Measurements from ENCODE around the gene EMCN.
"Not testable (repeated sequence)": the region's sequence is repeated elsewhere in the genome, so short reads cannot be mapped to it uniquely, and the experiment has no call there.

The EMCN gene

GRCh38 chr4:100391086-100391485 is 126.7 kb downstream of the EMCN start:
- in situ Hi-C loops (cut with MboI; ENCODE audit: low sequenced_read_pairs), result no loop called here

GRCh38 chr4:100386270-100386669 is 131.6 kb downstream of the EMCN start:
- in situ Hi-C loops (cut with MboI; ENCODE audit: low sequenced_read_pairs), result no loop called here

- in situ Hi-C loops (cut with MboI; ENCODE audit: low sequenced_read_pairs), result not testable (repeated sequence)
These were observed 137.4 kb downstream of the EMCN start for GRCh38 chr4:100380401-100380800.

- in situ Hi-C loops (cut with MboI; ENCODE audit: low sequenced_read_pairs), result no loop called here
These were observed 138.2 kb downstream of the EMCN start for GRCh38 chr4:100379583-100380105.

GRCh38 chr4:100372432-100372831 is 145.4 kb downstream of the EMCN start:
- in situ Hi-C loops (cut with MboI; ENCODE audit: low sequenced_read_pairs), result no loop called here

- in situ Hi-C loops (cut with MboI; ENCODE audit: low sequenced_read_pairs), result no loop called here
These were observed 148.0 kb downstream of the EMCN start for GRCh38 chr4:100369871-100370270.

- in situ Hi-C loops (cut with MboI; ENCODE audit: low sequenced_read_pairs), result no loop called here
These were observed 150.4 kb downstream of the EMCN start for GRCh38 chr4:100367451-100367850.

GRCh38 chr4:100366213-100366612 is 151.6 kb downstream of the EMCN start:
- in situ Hi-C loops (cut with MboI; ENCODE audit: low sequenced_read_pairs), result no loop called here

GRCh38 chr4:100362366-100362765 is 155.5 kb downstream of the EMCN start:
- in situ Hi-C loops (cut with MboI; ENCODE audit: low sequenced_read_pairs), result no loop called here

- in situ Hi-C loops (cut with MboI; ENCODE audit: low sequenced_read_pairs), result no loop called here
These were observed 156.5 kb downstream of the EMCN start for GRCh38 chr4:100361336-100361735.

GRCh38 chr4:100360211-100360610 is 157.6 kb downstream of the EMCN start:
- in situ Hi-C loops (cut with MboI; ENCODE audit: low sequenced_read_pairs), result no loop called here

GRCh38 chr4:100359441-100359840 is 158.4 kb downstream of the EMCN start:
- in situ Hi-C loops (cut with MboI; ENCODE audit: low sequenced_read_pairs), result no loop called here

- in situ Hi-C loops (cut with MboI; ENCODE audit: low sequenced_read_pairs), result no loop called here
These were observed 160.3 kb downstream of the EMCN start for GRCh38 chr4:100357542-100357941.

GRCh38 chr4:100356172-100356571 is 161.7 kb downstream of the EMCN start:
- in situ Hi-C loops (cut with MboI; ENCODE audit: low sequenced_read_pairs), result no loop called here

GRCh38 chr4:100352352-100352751 is 165.5 kb downstream of the EMCN start:
- in situ Hi-C loops (cut with MboI; ENCODE audit: low sequenced_read_pairs), result not testable (repeated sequence)

GRCh38 chr4:100348473-100348872 is 169.3 kb downstream of the EMCN start:
- in situ Hi-C loops (cut with MboI; ENCODE audit: low sequenced_read_pairs), result no loop called here

GRCh38 chr4:100347241-100347640 is 170.6 kb downstream of the EMCN start:
- in situ Hi-C loops (cut with MboI; ENCODE audit: low sequenced_read_pairs), result no loop called here

- in situ Hi-C loops (cut with MboI; ENCODE audit: low sequenced_read_pairs), result no loop called here
These were observed 172.2 kb downstream of the EMCN start for GRCh38 chr4:100345585-100345984.

Data from HL-60/S4 treated with phorbol 12-myristate 13-acetate at 8.2 ng/mL for 4 days and 3 days (cell line).